OCI-M2 (cell line): Measurements from ENCODE around the gene USP16.
"Not testable (repeated sequence)": the region's sequence is repeated elsewhere in the genome, so short reads cannot be mapped to it uniquely, and the experiment has no call there.

Experiments used
- DNase-seq: peaks from one replicate; lab custom pipeline; 2025; ENCODE audit not compliant: unreplicated experiment; lab: John Stamatoyannopoulos, UW

Gene USP16

GRCh38 chr21:29024474-29025327, at the start of gene USP16:
USP16 (plus strand) TSS chr21:29024668; CDS start chr21:29027914, 3,246 bp downstream.
- DNase-seq, result peak; percentile 97

- no peak for DNase-seq
Observed at GRCh38 chr21:28975397-28975796, 49.1 kb upstream of the USP16 start.

GRCh38 chr21:28979092-28979491, 45.4 kb upstream of the USP16 start:
- DNase-seq, result no peak

GRCh38 chr21:28982637-28983036, 41.8 kb upstream of the USP16 start:
- DNase-seq, result no peak

GRCh38 chr21:28986677-28987076, 37.8 kb upstream of the USP16 start:
- no peak for DNase-seq

- not testable (repeated sequence) for DNase-seq
Observed at GRCh38 chr21:28988146-28988545, 36.3 kb upstream of the USP16 start.

GRCh38 chr21:28991861-28992525, 32.5 kb upstream of the USP16 start:
- no peak for DNase-seq

- peak; percentile 96 for DNase-seq
Observed at GRCh38 chr21:28992526-28993292, 31.8 kb upstream of the USP16 start, which contains the start of gene LTN1. LTN1 (minus strand) TSS chr21:28992877; CDS start chr21:28992805, 72 bp downstream.

- DNase-seq, result no peak
Observed at GRCh38 chr21:28993293-28993629, 31.2 kb upstream of the USP16 start.

GRCh38 chr21:29002442-29003144, 21.9 kb upstream of the USP16 start:
- DNase-seq, result peak; percentile 83

- DNase-seq, result no peak
Observed at GRCh38 chr21:29005696-29006095, 18.8 kb upstream of the USP16 start.

GRCh38 chr21:29007135-29007534, 17.3 kb upstream of the USP16 start:
- no peak for DNase-seq

GRCh38 chr21:29007810-29008209, 16.7 kb upstream of the USP16 start:
- no peak for DNase-seq

- DNase-seq, result no peak
Observed at GRCh38 chr21:29008367-29008766, 16.1 kb upstream of the USP16 start.

GRCh38 chr21:29011236-29011635, 13.2 kb upstream of the USP16 start:
- DNase-seq, result not testable (repeated sequence)

- no peak for DNase-seq
Observed at GRCh38 chr21:29017639-29018237, 6.7 kb upstream of the USP16 start.

GRCh38 chr21:29018540-29018939, 5.9 kb upstream of the USP16 start:
- DNase-seq, result no peak

- DNase-seq, result no peak
Observed at GRCh38 chr21:29022166-29022565, 2.3 kb upstream of the USP16 start.

GRCh38 chr21:29025328-29025713, 853 bp downstream of the USP16 start:
- DNase-seq, result no peak

GRCh38 chr21:29029524-29029923, 5.1 kb downstream of the USP16 start:
- DNase-seq, result no peak

GRCh38 chr21:29030909-29031308, 6.4 kb downstream of the USP16 start:
- no peak for DNase-seq
